ENCODE measurements around the gene C14orf180.

C14orf180 gene

GRCh38 chr14:104561632-104562495 lies 17.7 kb upstream of the C14orf180 start:
- Histone ChIP-seq H3K4me1 (ENCODE audit: low read length) (no peaks in the 10 kb centered on the region), H3K4me3 (ENCODE audit: low read length) (no peak overlapping the region), H3K36me3 (replicated peaks; ENCODE audit: insufficient read depth, low read length) (no peaks in the 10 kb centered on the region), H3K79me2 (ENCODE audit: low read length) (no peaks in the 10 kb centered on the region), H4K20me1 (ENCODE audit: insufficient read depth, low read length) (no peaks in the 10 kb centered on the region), H3K4me2 (ENCODE audit: low read depth, low read length) (no peak overlapping the region), H3K9ac (ENCODE audit: low read length) (no peak overlapping the region), H3K27ac (ENCODE audit: low read length) (no peak overlapping the region), H3K9me3 (replicated peaks; ENCODE audit: insufficient read depth, low read length) (no peaks in the 10 kb centered on the region), H2AFZ (ENCODE audit: low read length) (no peak overlapping the region), H3K27me3 (replicated peaks; ENCODE audit: insufficient read depth, low read length) (peaks cover 33% of the 10 kb centered on the region), H3F3A (ENCODE audit: insufficient read depth, low read length) (no peaks in the 10 kb centered on the region), H3K9me2 (replicated peaks; ENCODE audit: insufficient read depth, low read length) (no peaks in the 10 kb centered on the region)
- no peak for TF ChIP-seq EZH2phosphoT487 (IDR thresholded peaks at IDR 0.05; ENCODE audit: low read length)
- TF ChIP-seq EZH2 (optimal IDR thresholded peaks at IDR 0.05; ENCODE audit: low read depth, low read length): no peak
- TF ChIP-seq CTCF (IDR thresholded peaks at IDR 0.05; ENCODE audit: low read length): no peak
- no peak for DNase-seq

GRCh38 chr14:104562606-104563005 lies 17.0 kb upstream of the C14orf180 start:
- no peak overlapping the region for H3K4me2 ChIP-seq (ENCODE audit: low read depth, low read length)
- H3K27ac ChIP-seq (ENCODE audit: low read length): no peak overlapping the region
- H4K20me1 ChIP-seq (ENCODE audit: insufficient read depth, low read length): no peaks in the 10 kb centered on the region
- no peak overlapping the region for H3K9ac ChIP-seq (ENCODE audit: low read length)
- TF ChIP-seq CTCF (IDR thresholded peaks at IDR 0.05; ENCODE audit: low read length) (no peak), EZH2 (optimal IDR thresholded peaks at IDR 0.05; ENCODE audit: low read depth, low read length) (no peak), EZH2phosphoT487 (IDR thresholded peaks at IDR 0.05; ENCODE audit: low read length) (no peak)
- H3K4me1 ChIP-seq (ENCODE audit: low read length): no peaks in the 10 kb centered on the region
- H2AFZ ChIP-seq (ENCODE audit: low read length): no peak overlapping the region
- H3F3A ChIP-seq (ENCODE audit: insufficient read depth, low read length): no peaks in the 10 kb centered on the region
- no peaks in the 10 kb centered on the region for H3K36me3 ChIP-seq (replicated peaks; ENCODE audit: insufficient read depth, low read length)
- H3K4me3 ChIP-seq (ENCODE audit: low read length): no peak overlapping the region
- H3K27me3 ChIP-seq (replicated peaks; ENCODE audit: insufficient read depth, low read length): peaks cover 33% of the 10 kb centered on the region
- H3K9me2 ChIP-seq (replicated peaks; ENCODE audit: insufficient read depth, low read length): no peaks in the 10 kb centered on the region
- no peak for DNase-seq
- no peaks in the 10 kb centered on the region for H3K9me3 ChIP-seq (replicated peaks; ENCODE audit: insufficient read depth, low read length)
- H3K79me2 ChIP-seq (ENCODE audit: low read length): no peaks in the 10 kb centered on the region

GRCh38 chr14:104563191-104563741 lies 16.3 kb upstream of the C14orf180 start:
- TF ChIP-seq EZH2phosphoT487 (IDR thresholded peaks at IDR 0.05; ENCODE audit: low read length) (no peak), EZH2 (optimal IDR thresholded peaks at IDR 0.05; ENCODE audit: low read depth, low read length) (no peak), CTCF (IDR thresholded peaks at IDR 0.05; ENCODE audit: low read length) (no peak)
- no peak for DNase-seq
- H3K79me2 ChIP-seq (ENCODE audit: low read length): no peaks in the 10 kb centered on the region
- H3K4me3 ChIP-seq (ENCODE audit: low read length): no peak overlapping the region
- no peaks in the 10 kb centered on the region for H4K20me1 ChIP-seq (ENCODE audit: insufficient read depth, low read length)
- H3K9me2 ChIP-seq (replicated peaks; ENCODE audit: insufficient read depth, low read length): no peaks in the 10 kb centered on the region
- no peak overlapping the region for H2AFZ ChIP-seq (ENCODE audit: low read length)
- no peak overlapping the region for H3K4me2 ChIP-seq (ENCODE audit: low read depth, low read length)
- H3K9me3 ChIP-seq (replicated peaks; ENCODE audit: insufficient read depth, low read length): no peaks in the 10 kb centered on the region
- H3K27ac ChIP-seq (ENCODE audit: low read length): no peak overlapping the region
- H3K27me3 ChIP-seq (replicated peaks; ENCODE audit: insufficient read depth, low read length): peaks cover 33% of the 10 kb centered on the region
- no peaks in the 10 kb centered on the region for H3K4me1 ChIP-seq (ENCODE audit: low read length)
- H3K36me3 ChIP-seq (replicated peaks; ENCODE audit: insufficient read depth, low read length): no peaks in the 10 kb centered on the region
- no peaks in the 10 kb centered on the region for H3F3A ChIP-seq (ENCODE audit: insufficient read depth, low read length)
- H3K9ac ChIP-seq (ENCODE audit: low read length): no peak overlapping the region

Data from MM.1S (cell line).